HUDEP-2 (cell line): ENCODE data around the gene SHISA4.

Experiments used
- DNase-seq, 76 experiments: peaks; one replicate each; lab custom pipeline; 2025; ENCODE audit not compliant: unreplicated experiment in 76 of 76; lab: John Stamatoyannopoulos, UW

SHISA4 gene

DNA sequence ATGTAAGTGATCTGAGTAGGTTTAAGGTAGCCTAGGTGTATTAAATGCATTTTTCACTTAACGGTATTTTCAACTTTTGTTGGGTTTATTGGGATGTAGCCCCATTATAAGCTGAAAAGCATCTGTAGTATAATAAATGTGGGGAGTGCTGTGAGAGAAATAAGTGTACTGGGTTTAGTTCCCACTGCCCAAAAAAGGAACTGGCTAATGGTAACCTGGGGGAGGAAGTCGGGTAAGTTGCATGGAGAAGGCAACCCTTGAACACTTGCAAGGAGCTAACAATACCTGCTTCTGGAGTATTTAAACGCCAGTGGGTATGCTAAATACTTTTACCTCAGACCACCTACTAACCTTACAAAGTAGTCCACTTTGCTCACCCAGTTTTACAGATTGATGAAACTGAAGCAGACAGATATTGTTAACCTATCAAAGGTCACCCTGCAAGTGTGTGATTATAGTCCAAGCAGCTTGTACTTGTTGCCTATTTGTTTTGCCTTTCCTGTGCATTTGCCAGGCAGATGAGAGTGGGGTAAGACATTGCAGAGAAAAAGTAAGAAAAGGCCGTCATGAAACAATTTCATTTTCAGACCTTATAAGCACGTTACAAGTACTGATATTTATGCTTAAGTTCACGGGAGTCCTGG lies 7.6 kb upstream of the SHISA4 start:
- DNase-seq: no peak

DNA sequence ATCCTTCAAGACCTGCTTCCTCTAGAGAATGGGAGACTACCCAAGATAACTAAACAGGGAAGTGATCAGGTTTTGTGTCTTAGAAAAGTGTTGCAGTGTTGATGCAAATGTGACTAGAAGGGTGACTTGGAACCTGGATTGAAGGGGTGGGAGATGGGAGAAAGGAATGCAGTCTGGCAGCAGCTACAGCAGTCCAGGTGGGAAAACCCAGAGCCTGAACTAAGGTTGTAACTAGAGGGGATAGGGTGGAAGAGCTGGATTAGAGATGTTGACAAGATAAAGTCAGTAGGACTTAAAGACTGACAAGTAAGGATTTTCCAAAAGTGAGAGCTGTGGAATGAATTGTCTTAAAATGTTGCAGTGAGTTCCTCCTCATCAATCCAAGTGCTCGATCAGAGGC lies 7.1 kb upstream of the SHISA4 start:
- no peak for DNase-seq

DNA sequence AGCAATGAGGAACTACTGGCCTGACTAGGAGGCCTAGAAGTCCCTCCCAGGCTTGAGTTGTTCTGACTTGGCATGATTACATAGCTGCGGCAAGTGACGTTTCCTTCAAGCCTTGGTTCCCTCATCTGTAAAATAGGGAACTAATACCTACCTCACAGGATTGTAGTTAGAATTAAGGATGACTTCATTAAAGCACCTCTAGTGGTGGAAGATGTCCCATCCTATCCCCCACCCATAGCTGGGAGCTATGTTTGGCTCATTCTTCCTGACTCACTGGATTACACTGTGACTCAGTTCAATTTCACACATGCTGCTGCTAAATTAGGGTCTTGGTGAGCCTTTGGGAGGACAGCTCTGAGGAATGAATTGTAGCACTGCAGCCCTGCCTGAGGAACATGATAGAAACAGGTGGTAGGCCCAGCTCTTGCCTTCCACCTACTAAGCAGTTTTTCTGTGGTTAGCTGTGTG lies 6.0 kb upstream of the SHISA4 start:
- DNase-seq: no peak

DNA sequence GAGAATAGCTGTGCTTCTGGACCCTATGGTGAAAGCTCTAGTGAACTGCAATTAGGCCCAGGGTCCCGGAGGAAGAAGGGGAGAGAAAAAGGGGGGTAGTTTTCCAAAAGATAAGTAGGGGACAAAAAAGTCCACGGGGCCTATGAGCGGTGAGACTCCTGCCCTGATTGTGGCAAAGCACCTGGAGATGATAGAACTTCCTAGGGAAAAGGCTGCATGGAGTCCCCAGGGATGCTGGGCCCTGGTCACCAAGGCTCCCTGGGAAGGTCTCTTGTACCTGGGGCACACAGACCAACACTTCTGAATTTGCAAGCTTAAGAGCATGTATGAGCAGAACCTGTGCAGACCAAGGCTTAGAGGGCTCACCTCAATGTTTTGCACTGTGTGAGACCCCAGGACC lies 5.4 kb upstream of the SHISA4 start:
- DNase-seq: no peak

DNA sequence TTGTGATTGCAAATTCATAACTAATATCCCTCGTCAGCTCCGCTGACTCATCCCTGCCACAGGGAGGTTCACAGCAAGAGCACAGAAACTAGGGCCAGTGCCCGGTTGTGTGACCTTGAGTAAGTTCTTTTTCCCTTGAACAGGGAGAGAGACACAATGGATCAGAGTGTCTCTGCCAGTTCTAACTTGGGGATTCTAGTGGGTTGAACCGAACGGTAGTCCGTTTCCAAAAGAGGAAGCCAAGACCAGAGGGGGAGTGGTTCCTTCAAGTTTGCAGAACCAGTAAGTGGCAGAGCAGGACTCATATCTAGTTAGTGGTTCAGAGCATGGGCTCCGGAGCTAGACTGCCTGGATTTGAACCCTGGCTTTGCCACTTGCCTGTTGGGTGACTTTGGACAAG lies 4.9 kb upstream of the SHISA4 start:
- DNase-seq: peak in 29 of 76 experiments; percentile 7 to 59 (median 23)

DNA sequence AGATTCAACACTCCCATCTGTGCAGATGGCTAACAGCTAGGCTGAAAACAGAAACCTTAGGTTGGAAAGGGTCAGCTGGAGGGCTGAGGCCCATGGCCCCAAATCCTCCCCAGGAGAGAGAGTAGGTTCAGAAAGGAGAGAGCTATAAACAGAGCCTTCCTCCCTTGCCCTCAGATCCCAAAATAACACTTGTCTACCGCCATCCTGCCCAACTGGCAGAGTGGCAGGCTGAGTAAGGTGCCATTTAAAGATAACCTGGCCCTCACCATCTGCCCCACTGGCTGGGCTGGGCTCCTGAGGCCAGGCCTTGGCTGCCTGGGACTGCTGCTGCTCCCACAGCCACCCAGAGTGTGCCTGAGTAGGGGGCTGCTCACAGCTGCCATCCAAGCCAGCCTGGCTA lies 4.3 kb upstream of the SHISA4 start:
- peak in 20 of 76 experiments; percentile 2 to 37 (median 19) for DNase-seq

DNA sequence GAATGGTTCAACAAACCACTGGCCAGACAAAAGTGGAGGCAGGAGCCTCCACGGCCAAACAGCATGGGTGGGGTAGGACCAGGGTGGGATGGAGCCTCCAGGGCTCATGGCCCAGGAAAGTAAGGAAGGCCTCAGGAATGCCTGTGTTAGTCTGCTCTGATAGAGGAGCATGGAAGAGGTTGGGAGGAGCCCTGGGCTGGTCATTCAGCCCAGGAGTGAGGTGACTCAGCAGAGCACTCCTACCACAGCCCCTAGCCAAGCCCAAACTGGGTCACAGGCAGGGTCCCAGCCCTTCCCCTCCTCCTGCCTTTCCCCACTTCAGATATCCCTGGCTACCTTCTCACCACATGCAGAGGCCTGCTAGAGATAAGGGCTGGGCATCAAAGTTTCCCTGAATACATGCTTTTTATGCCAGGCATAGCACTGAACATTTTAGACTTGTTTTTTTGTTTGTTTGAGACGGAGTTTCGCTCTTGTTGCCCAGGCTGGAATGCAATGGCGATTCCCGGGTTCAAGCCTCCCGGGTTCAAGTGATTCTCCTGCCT lies 3.1 kb upstream of the SHISA4 start:
- peak in 44 of 76 experiments; percentile 5 to 64 (median 27) for DNase-seq

DNA sequence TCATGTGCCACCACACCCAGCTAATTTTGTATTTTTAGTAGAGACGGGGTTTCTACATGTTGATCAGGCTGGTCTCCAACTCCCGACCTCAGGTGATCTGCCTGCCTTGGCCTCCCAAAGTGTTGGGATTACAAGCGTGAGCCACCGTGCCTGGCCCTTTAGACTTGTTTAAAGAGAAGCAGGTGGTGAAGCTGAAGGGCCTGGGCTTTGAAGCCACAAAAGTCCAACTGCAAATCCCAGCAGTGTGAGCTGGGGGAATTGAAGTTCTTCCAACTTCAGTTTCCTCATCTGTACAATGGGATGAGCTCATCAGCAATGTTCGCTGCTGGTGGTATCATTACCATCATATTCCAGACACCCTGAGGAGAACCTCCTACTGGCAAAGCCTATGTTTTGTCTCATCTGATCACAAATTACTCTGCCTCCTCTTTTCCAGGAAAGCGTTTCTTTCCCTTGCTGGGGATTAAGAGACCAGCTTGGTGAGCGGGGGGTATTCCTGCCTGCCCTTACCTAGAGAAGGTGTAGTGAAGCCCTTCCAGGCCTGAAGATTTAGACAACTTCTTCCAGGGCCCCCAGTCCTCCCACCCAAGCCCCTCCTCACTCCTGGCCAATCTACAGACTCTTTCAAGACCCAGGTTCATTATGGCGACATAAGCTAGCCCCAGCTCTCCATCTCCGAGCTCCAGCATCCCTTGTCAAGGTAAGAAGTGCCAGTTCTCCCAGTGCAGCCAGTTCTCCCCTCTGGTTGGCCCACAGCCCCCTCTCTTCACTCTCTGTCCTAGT lies 2.4 kb upstream of the SHISA4 start:
- peak in 1 of 76 experiments; percentile 3 for DNase-seq

DNA sequence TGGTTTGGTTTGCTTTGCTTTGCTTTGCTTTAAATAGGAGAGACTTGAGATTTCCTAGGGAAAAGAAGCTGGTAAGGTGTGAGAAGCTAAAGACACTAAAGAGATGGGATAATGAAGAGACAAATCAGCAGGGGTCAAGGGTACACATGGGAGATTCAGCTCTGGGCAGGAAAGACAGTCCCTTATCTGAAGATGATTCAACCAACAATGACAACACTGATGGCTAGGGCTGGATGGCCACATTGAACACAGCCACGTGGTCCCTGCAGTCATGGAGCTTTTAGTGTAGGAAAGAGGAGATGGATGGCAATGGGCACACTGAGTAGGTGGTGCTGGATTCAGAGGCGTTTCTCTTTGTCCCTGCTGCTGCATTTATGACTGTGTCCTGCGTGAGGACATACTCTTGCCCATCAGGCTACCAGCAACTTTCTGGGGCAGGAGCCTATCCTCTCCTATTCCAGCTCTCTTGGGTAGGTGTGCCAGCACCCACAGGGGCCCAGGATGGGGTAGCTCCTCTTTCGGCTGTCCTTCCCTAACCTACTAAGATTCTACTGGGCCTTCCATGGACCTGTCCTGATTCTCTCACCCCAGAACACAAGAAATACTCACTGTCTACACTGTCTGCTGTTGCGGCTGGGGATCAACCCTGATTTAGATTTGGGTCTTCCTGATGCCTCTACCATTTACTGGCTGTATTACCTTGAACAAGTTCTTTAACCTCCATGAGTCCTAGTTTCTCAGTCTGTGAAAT lies 1.4 kb upstream of the SHISA4 start:
- DNase-seq: no peak

DNA sequence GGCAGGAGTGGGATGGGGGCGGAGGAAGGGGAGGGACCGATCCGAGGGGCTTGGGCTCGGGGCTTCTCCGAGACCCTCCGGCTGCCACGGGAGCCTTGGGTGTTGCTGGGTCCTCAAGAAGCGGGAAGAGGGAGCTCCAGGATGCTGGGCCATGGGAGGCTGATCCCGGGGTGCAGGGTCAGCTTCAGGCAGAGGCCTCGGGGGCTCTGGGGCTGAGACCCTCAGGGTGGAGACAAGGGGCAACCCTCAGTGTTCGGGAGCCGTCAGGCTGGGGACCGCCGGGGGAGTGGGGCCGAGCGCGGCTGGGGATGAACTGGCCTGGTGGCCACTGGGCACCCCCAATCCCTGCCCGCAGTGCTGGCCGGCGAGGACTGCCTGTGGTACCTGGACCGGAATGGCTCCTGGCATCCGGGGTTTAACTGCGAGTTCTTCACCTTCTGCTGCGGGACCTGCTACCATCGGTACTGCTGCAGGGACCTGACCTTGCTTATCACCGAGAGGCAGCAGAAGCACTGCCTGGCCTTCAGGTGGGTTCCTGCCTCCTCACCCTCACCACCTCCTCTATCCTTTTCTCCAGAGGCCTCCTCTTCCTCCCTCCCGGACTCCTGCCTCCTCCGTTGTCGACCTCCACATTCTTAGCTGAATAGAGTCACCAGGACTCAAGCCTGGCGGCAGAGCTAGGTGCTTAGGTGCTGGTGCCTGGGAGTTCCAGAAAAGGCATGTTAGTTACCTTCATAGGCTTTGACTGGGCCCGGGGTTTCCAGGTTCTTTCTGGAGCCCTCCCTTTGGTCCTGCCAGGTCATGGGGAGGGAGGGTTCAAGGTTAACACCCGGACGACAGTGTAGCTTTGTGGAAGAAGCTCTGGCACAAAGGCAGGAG lies 631 bp downstream of the SHISA4 start:
- no peak for DNase-seq

DNA sequence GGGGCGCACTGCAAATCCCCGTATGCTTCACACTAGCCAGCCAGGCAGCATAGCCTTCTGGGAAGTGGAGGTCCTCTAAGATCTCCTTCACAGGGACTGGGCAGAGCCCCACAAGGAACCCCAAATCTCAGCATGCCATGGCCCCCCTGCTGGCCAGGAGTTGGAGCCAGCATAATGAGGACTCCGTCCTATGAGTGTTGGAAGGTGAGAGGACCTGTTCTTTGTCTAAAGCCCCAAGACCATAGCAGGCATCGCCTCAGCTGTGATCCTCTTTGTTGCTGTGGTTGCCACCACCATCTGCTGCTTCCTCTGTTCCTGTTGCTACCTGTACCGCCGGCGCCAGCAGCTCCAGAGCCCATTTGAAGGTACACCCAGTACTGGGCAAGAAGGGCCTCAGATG lies 1.5 kb downstream of the SHISA4 start:
- DNase-seq: no peak

DNA sequence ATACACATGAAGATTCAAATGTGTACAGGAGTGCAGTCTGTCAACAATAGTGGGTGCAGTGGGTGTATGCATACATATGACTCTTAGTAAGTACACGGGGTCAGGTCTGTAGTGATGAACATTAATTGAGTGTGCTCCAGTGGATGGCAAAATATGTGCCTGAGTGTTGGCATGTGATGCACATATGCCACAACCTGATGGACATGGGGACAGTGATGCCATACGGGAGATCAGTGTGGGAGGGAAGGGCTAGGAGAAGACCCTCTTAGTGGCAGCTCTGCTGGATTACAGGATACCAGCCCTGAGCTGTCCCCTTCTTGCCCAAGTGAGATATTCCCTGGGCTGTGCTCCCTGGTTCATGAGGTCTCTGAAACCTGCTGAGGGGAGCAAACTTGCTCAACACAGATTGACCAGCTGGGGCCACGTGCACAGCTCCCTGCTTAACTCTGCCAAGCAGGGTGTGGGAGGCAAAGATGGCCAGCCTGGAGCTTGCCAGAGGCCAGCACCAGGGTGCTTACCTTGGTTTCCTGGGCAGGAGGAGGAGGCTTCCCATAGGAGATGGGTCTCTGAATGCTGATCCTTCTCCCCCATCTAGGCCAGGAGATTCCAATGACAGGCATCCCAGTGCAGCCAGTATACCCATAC lies 2.2 kb downstream of the SHISA4 start:
- no peak for DNase-seq

DNA sequence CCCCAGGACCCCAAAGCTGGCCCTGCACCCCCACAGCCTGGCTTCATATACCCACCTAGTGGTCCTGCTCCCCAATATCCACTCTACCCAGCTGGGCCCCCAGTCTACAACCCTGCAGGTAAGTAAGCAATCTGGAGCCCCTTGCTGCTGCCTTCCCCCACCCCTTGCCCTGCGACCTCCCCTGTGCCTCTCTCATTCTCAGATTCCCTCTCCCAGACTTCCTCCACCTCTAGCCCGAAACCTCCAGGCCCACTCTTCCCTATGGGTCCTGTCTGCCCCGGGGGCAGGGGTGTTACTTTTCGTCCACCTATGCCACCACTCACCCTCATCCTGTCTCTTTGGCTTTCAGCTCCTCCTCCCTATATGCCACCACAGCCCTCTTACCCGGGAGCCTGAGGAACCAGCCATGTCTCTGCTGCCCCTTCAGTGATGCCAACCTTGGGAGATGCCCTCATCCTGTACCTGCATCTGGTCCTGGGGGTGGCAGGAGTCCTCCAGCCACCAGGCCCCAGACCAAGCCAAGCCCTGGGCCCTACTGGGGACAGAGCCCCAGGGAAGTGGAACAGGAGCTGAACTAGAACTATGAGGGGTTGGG lies 2.9 kb downstream of the SHISA4 start:
- DNase-seq: no peak

DNA sequence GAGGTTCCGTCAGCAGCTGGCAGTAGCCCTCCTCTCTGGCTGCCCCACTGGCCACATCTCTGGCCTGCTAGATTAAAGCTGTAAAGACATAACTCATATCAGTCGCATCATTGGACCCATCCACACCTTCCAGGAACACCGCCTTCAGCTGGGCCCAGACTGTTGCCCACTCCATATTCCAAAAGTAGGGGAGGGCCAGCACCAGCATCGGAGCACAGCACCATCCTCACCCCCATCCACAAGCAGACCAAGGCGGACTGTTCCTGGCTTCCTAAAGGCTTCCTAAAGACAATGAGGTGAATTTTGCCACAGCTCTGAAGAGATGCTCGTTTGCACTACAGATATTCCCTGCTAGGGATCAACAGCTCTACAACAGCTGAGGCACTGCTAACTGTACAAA lies 3.5 kb downstream of the SHISA4 start:
- DNase-seq: no peak

DNA sequence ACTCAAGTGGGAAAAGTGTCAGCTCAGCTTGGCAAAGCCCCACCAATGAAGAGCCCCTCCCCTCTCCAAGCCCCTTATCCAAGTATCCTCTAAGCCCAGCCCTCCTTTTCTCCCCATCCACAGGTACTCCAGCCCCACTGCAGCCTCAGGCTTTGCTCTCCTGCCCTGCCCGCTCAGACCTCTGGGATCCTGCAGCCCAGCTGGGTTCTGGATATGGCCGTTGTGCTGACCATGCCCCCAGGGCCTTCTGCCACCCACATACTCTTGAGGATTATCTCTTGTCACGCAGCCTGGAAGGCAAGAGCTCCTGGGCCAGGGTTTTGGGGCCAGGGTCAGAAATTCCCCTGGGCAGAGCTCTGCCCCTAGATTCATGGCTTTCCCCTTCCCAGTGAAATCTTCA lies 4.7 kb downstream of the SHISA4 start:
- no peak for DNase-seq

DNA sequence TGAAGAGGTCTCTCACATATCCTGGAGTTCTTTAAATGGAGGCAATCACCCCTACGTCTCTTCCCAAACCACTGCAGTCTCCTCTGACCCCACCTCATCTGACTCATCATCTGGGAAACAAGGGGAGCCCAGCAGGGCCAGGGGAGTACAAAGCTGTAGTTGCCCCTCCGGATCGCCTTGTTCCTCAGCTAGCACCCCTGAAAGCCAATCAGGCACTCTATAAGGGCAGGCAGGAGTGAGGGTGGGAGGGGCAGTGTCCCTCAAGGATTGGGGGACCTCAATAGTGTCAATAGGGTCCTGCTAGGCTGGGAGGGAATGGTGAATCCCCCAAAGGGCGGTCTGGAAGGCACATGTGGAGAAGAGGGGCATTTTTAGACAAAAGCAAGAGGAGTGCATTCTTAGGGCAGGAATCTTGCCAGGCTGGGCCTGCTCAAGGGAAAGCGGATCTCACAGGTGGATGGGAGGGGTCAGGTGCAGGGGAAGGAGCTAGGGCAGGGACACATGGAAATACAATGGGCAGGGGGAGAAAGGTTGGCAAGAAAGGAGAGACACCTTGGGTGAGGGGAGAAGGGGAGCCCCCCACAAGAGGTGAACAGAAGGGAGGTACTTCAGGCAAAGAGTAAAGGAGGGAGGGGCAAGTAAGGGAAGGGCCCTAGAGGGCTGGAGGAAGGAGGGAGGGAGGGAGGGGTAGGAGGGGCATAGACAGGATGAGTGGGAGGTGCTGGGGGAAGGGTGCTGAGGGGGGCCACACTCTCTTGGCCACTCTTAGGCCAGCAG lies 5.8 kb downstream of the SHISA4 start:
- DNase-seq: no peak

DNA sequence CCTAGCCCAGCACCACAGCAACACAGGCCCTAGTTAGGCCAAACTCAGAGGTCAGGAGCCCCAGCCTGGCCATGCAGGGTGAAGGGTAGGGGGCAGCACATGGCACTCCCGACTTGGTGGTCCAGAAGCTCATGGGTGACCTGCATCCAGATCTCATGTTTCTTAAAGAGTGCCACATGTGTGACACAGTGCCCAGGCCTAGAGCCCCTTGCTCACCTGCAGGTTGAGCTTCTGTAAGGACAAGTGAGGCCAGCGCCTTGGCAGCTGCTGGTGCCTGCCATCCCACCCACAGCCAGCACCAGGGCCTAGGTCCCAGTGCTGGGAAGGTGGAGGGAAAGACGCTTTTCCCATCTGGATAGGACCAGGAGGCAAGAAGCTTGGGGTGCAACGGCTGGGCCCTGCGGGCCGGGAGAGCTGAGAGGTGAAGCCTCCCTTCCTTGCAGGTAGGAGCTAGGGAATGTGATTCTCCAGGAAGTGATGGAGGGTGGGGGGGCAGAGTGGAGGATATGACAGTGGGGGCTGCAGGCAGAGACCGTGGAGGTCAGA lies 6.5 kb downstream of the SHISA4 start:
- DNase-seq: no peak
